A673 (cell line): ENCODE measurements around the gene KIF22. TPM values are rescaled to one million over a fixed set of nuclear protein-coding genes. Genes with fewer than 3 reads are reported as not detected.

Source experiments
- BruUV-seq: library from RNA; stranded (reverse); fragments of 400-500 nt; replicated peaks from 2 replicates; lab custom pipeline; 2021; lab: Mats Ljungman, UMichigan
- CTCF ChIA-PET: fragments of 300-600 bp; sonication (Branson Sonifier 250); formaldehyde crosslinking; loops from one replicate; lab custom pipeline; 2022; ENCODE audit warnings: antibody characterized with exemption; lab: Charles Lee
- POLR2A ChIA-PET: fragments of 300-600 bp; sonication (Branson Sonifier 250); formaldehyde crosslinking; loops from one replicate; lab custom pipeline; 2022; ENCODE audit warnings: antibody characterized with exemption; ENCODE audit not compliant: low non-redundant PET; lab: Charles Lee
- DNase-seq: peaks from one replicate; pipeline ENCODE4 v3.0.0-alpha.2; 2015; ENCODE audit warnings: low spot score
- H3K27ac ChIP-seq: fragments of 200-600 bp; sonication (generic); 2 replicates; pipeline ENCODE4 v1.5.1; 2016; ENCODE audit warnings: mixed run types, low read depth, mild to moderate bottlenecking, mixed read lengths, antibody characterized with exemption, low read length; ENCODE audit not compliant: poor library complexity, severe bottlenecking
- H3K27me3 ChIP-seq: fragments of 200-600 bp; sonication (generic); replicated peaks from 2 replicates; pipeline ENCODE4 v1.6.1; 2017; ENCODE audit warnings: mixed run types, low read depth, mild to moderate bottlenecking, mixed read lengths, antibody characterized with exemption, low read length; ENCODE audit not compliant: insufficient read depth, poor library complexity
- H3K36me3 ChIP-seq: fragments of 200-600 bp; sonication (generic); 2 replicates; pipeline ENCODE4 v1.6.1; 2016; ENCODE audit warnings: mixed run types, mild to moderate bottlenecking, mixed read lengths, antibody characterized with exemption, low read length; ENCODE audit not compliant: insufficient read depth, poor library complexity, severe bottlenecking
- H3K4me1 ChIP-seq: fragments of 200-600 bp; sonication (generic); 2 replicates; pipeline ENCODE4 v1.6.1; 2017; ENCODE audit warnings: mixed run types, mild to moderate bottlenecking, mixed read lengths, antibody characterized with exemption, low read length; ENCODE audit not compliant: insufficient read depth, poor library complexity, severe bottlenecking
- H3K4me3 ChIP-seq: fragments of 200-600 bp; sonication (generic); 2 replicates; pipeline ENCODE4 v1.5.1; 2016; ENCODE audit warnings: low read depth, mixed run types, mild to moderate bottlenecking, mixed read lengths, low read length; ENCODE audit not compliant: poor library complexity, severe bottlenecking
- H3K9me3 ChIP-seq: fragments of 200-600 bp; sonication (generic); 2 replicates; pipeline ENCODE4 v1.6.1; 2016; ENCODE audit warnings: mixed run types, low read depth, mild to moderate bottlenecking, mixed read lengths, antibody characterized with exemption, low read length; ENCODE audit not compliant: poor library complexity, severe bottlenecking
- EZH2 ChIP-seq: fragments of 200-600 bp; sonication (generic); IDR thresholded peaks from 2 replicates; pipeline ENCODE4 v1.6.1; 2017; ENCODE audit warnings: borderline replicate concordance, low read depth, mild to moderate bottlenecking, mixed read lengths, antibody characterized with exemption, low read length; ENCODE audit not compliant: poor library complexity, severe bottlenecking
- intact Hi-C: fragments of 100-400 bp; cut with micrococcal nuclease; formaldehyde crosslinking; loops from one replicate; pipeline ENCODE4 v1.10.0; 2022; ENCODE audit not compliant: unreplicated experiment
- total RNA-seq: library from RNA; stranded (reverse); gene quantifications from 2 replicates; pipeline ENCODE4 v1.2.3, GENCODE V29; 2021
- TF ChIP-seq, protein P1 (sequence below): fragments of 300-800, 200-600 bp; sonication (generic); conservative IDR thresholded peaks from 2 replicates; pipeline ENCODE4 v1.5.1; 2017; ENCODE audit warnings: low read depth, mild to moderate bottlenecking, antibody characterized with exemption, low read length, moderate library complexity, mixed read lengths

The KIF22 gene
- total RNA-seq, 1 experiment from 2014 or later = 171 TPM

DNA sequence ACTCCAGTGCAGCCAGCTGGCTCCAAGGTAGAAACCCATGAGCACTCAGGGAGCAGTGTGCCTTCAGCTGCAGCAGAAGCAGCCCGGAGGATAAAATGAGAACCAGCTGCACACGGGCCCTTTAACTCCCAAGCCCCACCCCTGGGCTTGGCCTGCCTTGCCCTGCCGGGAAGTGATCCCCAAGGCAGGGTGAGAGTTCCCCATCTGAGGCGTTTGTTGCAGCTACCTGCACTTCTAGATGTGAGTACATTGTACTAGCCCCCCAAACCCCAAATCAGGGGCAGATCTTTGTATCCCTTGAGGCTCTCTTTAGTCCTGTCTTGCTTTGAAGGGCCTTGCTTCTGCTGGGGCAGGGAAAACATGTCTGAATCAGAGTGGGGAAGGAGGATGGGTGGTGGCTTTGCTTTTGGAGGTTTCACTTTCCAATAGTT lies 29.7 kb downstream of the KIF22 start, which contains the start of gene MVP:
Gene MVP, plus strand, starts transcription at position 192 of the 431 bp plus-strand sequence. CDS start 10,088 bp downstream, outside the sequence.
- H3K4me1 ChIP-seq = peaks cover 44% of the 10 kb centered on the region
- H3K4me3 ChIP-seq = peak within 1 kb of the TSS; percentile 31
- ChIA-PET CTCF (interaction anchor here (1.0 kb wide), 1 partner anchor 29 kb away, joined by 3 read pairs; no protein-coding TSS in a partner anchor), POLR2A (no interaction called here)
- intact Hi-C loops = no loop called here
- no peaks in the 10 kb centered on the region for H3K9me3 ChIP-seq
- peak within 1 kb of the TSS; percentile 39 for H3K27ac ChIP-seq
- TF ChIP-seq, protein P1, sequence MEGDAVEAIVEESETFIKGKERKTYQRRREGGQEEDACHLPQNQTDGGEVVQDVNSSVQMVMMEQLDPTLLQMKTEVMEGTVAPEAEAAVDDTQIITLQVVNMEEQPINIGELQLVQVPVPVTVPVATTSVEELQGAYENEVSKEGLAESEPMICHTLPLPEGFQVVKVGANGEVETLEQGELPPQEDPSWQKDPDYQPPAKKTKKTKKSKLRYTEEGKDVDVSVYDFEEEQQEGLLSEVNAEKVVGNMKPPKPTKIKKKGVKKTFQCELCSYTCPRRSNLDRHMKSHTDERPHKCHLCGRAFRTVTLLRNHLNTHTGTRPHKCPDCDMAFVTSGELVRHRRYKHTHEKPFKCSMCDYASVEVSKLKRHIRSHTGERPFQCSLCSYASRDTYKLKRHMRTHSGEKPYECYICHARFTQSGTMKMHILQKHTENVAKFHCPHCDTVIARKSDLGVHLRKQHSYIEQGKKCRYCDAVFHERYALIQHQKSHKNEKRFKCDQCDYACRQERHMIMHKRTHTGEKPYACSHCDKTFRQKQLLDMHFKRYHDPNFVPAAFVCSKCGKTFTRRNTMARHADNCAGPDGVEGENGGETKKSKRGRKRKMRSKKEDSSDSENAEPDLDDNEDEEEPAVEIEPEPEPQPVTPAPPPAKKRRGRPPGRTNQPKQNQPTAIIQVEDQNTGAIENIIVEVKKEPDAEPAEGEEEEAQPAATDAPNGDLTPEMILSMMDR = no peak
- TF ChIP-seq EZH2 = no peak
- H3K36me3 ChIP-seq = peaks cover 22% of the 10 kb centered on the region
- no TSS peak for BruUV-seq
- H3K27me3 ChIP-seq = no peaks in the 10 kb centered on the region
- peak; percentile 59 for DNase-seq

GRCh38 chr16:29820730-29821642 lies 30.4 kb downstream of the KIF22 start:
- CTCF ChIA-PET = interaction anchor here (1.0 to 1.4 kb wide), 2 partner anchors 27 to 28 kb away, joined by 3 to 4 read pairs; no protein-coding TSS in a partner anchor
- BruUV-seq = no TSS peak
- H3K9me3 ChIP-seq = no peaks in the 10 kb centered on the region
- intact Hi-C loops = no loop called here
- H3K4me1 ChIP-seq = peaks cover 47% of the 10 kb centered on the region
- DNase-seq = no peak
- peak overlapping the region; percentile 39 for H3K27ac ChIP-seq
- peaks cover 22% of the 10 kb centered on the region for H3K36me3 ChIP-seq
- POLR2A ChIA-PET = no interaction called here
- no peak for TF ChIP-seq EZH2
- TF ChIP-seq, protein P1 = no peak
- H3K27me3 ChIP-seq = no peaks in the 10 kb centered on the region
- H3K4me3 ChIP-seq = peak overlapping the region; percentile 31

GRCh38 chr16:29821643-29822115 lies 31.1 kb downstream of the KIF22 start:
- Histone ChIP-seq H3K27me3 (no peaks in the 10 kb centered on the region), H3K4me3 (no peak overlapping the region), H3K36me3 (peaks cover 22% of the 10 kb centered on the region), H3K9me3 (no peaks in the 10 kb centered on the region), H3K27ac (peak overlapping the region; percentile 21), H3K4me1 (peaks cover 47% of the 10 kb centered on the region)
- TF ChIP-seq, protein P1 = no peak
- no peak for TF ChIP-seq EZH2
- BruUV-seq = no TSS peak
- ChIA-PET CTCF (interaction anchor here (1.4 kb wide), 1 partner anchor 27 kb away, joined by 4 read pairs; no protein-coding TSS in a partner anchor), POLR2A (interaction anchor here (0.6 kb wide), 1 partner anchor 118 kb away, joined by 7 read pairs; no protein-coding TSS in a partner anchor)
- DNase-seq = no peak
- intact Hi-C loops = no loop called here
